CD14-positive monocyte (primary cell): ENCODE measurements around the gene ZCCHC18. TPM values are rescaled to one million over a fixed set of nuclear protein-coding genes. Genes with fewer than 3 reads are reported as not detected.

Experiments
- DNase-seq, 3 donors: peaks; one replicate each; pipeline ENCODE4 v3.0.0-alpha.2; 2011 to 2022
- H2AFZ ChIP-seq: 2 replicates; pipeline ENCODE4 v1.6.0; 2012; ENCODE audit warnings: mild to moderate bottlenecking, low read depth, low read length, inconsistent platforms; ENCODE audit not compliant: insufficient read depth, poor library complexity, severe bottlenecking
- H3K27ac ChIP-seq, 2 donors: 1 replicate in 1 of 2; 2 replicates in 1 of 2; pipeline ENCODE4 v1.5.1; 2012 to 2013; ENCODE audit warnings: low read length in 2 of 2, control low read depth in 1 of 2, inconsistent platforms in 1 of 2, low read depth in 1 of 2, mild to moderate bottlenecking in 1 of 2
- H3K27me3 ChIP-seq, 2 donors: one replicate each; pipeline versions ENCODE4 v1.6.0 to v1.6.1; 2011 to 2013; ENCODE audit warnings: low read length in 2 of 2; ENCODE audit not compliant: control insufficient read depth in 2 of 2, insufficient read depth in 2 of 2
- H3K36me3 ChIP-seq, 2 donors: replicated peaks in 1 of 2; 1 replicate in 1 of 2; 2 replicates in 1 of 2; pipeline versions ENCODE4 v1.5.1 to v1.6.1; 2012 to 2013; ENCODE audit warnings: low read length in 2 of 2, control low read depth in 1 of 2, inconsistent platforms in 1 of 2, mild to moderate bottlenecking in 1 of 2; ENCODE audit not compliant: insufficient read depth in 2 of 2, control insufficient read depth in 1 of 2
- H3K4me1 ChIP-seq, 2 donors: 1 replicate in 1 of 2; 2 replicates in 1 of 2; pipeline versions ENCODE4 v1.5.1 to v1.6.1; 2012 to 2013; ENCODE audit warnings: low read length in 2 of 2, control low read depth in 1 of 2, inconsistent platforms in 1 of 2, mild to moderate bottlenecking in 1 of 2, moderate library complexity in 1 of 2; ENCODE audit not compliant: insufficient read depth in 2 of 2, control insufficient read depth in 1 of 2
- H3K4me2 ChIP-seq: replicated peaks from 2 replicates; pipeline ENCODE3; 2012; ENCODE audit warnings: low read length, moderate library complexity, mild to moderate bottlenecking; ENCODE audit not compliant: poor library complexity, severe bottlenecking; ENCODE audit errors: extremely low read depth
- H3K4me3 ChIP-seq, 3 experiments: fragments of 200-600 bp in 1 of 3; sonication (generic) in 1 of 3; replicated peaks in 1 of 3; 1 replicate in 2 of 3; 2 replicates in 1 of 3; pipeline ENCODE4 v1.5.1; 2011 to 2013; ENCODE audit warnings: low read length in 3 of 3, mild to moderate bottlenecking in 3 of 3, control low read depth in 2 of 3, low read depth in 2 of 3, inconsistent platforms in 1 of 3, moderate library complexity in 1 of 3
- H3K79me2 ChIP-seq: 2 replicates; pipeline ENCODE4 v1.6.0; 2012; ENCODE audit warnings: mild to moderate bottlenecking, control low read depth, inconsistent platforms, low read length, moderate library complexity; ENCODE audit not compliant: insufficient read depth
- H3K9ac ChIP-seq: 2 replicates; pipeline ENCODE4 v1.6.0; 2017; ENCODE audit warnings: low read length, mild to moderate bottlenecking; ENCODE audit not compliant: insufficient read depth, poor library complexity, severe bottlenecking
- H3K9me3 ChIP-seq, 2 donors: replicated peaks in 1 of 2; 1 replicate in 1 of 2; 2 replicates in 1 of 2; pipeline versions ENCODE4 v1.5.1 to v1.6.1; 2012 to 2013; ENCODE audit warnings: low read length in 2 of 2, control low read depth in 1 of 2; ENCODE audit not compliant: control insufficient read depth in 1 of 2, insufficient read depth in 1 of 2
- H4K20me1 ChIP-seq: 2 replicates; pipeline ENCODE4 v1.6.0; 2012; ENCODE audit warnings: mild to moderate bottlenecking, low read length, control low read depth, moderate library complexity; ENCODE audit not compliant: insufficient read depth
- H3K27ac Mint-ChIP-seq, 7 donors: one replicate each; pipeline ENCODE4 v1.8.0; 2020; ENCODE audit warnings: mild to moderate bottlenecking in 7 of 7, mixed read lengths in 7 of 7, moderate library complexity in 6 of 7, inconsistent platforms in 2 of 7
- H3K27me3 Mint-ChIP-seq, 3 donors: one replicate each; pipeline ENCODE4 v1.8.0; 2021 to 2022; ENCODE audit warnings: low read depth in 3 of 3, mild to moderate bottlenecking in 3 of 3, mixed read lengths in 3 of 3, moderate library complexity in 3 of 3, inconsistent platforms in 1 of 3
- H3K36me3 Mint-ChIP-seq, 2 donors: one replicate each; pipeline ENCODE4 v1.8.0; 2020; ENCODE audit warnings: mixed read lengths in 2 of 2, inconsistent platforms in 1 of 2, mild to moderate bottlenecking in 1 of 2
- H3K4me1 Mint-ChIP-seq: one replicate; pipeline ENCODE4 v1.8.0; 2020; ENCODE audit warnings: mild to moderate bottlenecking, mixed read lengths
- H3K4me3 Mint-ChIP-seq, 2 donors: one replicate each; pipeline ENCODE4 v1.8.0; 2020; ENCODE audit warnings: mild to moderate bottlenecking in 2 of 2, mixed read lengths in 2 of 2, moderate library complexity in 1 of 2
- H3K9me3 Mint-ChIP-seq, 7 donors: one replicate each; pipeline ENCODE4 v1.8.0; 2020 to 2022; ENCODE audit warnings: mixed read lengths in 7 of 7, mild to moderate bottlenecking in 6 of 7, moderate library complexity in 6 of 7, inconsistent platforms in 2 of 7
- WGBS: methylation state at CpG from one replicate; pipeline ENCODE4 v1.1.5; 2013; ENCODE audit warnings: missing lambda C conversion rate; ENCODE audit not compliant: insufficient coverage; 5-methylcytosine and 5-hydroxymethylcytosine counted together
- intact Hi-C, 2 donors: fragments of 100-400 bp; cut with micrococcal nuclease; formaldehyde crosslinking; loops; one replicate each; pipeline versions ENCODE4 v1.15.0 to v1.15.1; 2023
- polyA plus RNA-seq, 3 donors: library from polyadenylated mRNA; depleted of rRNA in 1 of 3; unstranded in 2 of 3; stranded (reverse) in 1 of 3; fragments of 300-500 nt in 2 of 3; fragments of >200 nt in 1 of 3; fragmentation: Illumina TruSeq in 2 of 3; gene quantifications; 1 replicate in 2 of 3; 2 replicates in 1 of 3; pipeline ENCODE4 v1.2.3, GENCODE V29; 2012 to 2021
- TF ChIP-seq, protein P1 (sequence below): fragments of 200-600 bp; IDR thresholded peaks from one replicate; pipeline ENCODE4 v1.8.0; 2022; ENCODE audit warnings: antibody characterized with exemption, mild to moderate bottlenecking

ZCCHC18 gene
- polyA plus RNA-seq, 3 donors, result not detected

DNA sequence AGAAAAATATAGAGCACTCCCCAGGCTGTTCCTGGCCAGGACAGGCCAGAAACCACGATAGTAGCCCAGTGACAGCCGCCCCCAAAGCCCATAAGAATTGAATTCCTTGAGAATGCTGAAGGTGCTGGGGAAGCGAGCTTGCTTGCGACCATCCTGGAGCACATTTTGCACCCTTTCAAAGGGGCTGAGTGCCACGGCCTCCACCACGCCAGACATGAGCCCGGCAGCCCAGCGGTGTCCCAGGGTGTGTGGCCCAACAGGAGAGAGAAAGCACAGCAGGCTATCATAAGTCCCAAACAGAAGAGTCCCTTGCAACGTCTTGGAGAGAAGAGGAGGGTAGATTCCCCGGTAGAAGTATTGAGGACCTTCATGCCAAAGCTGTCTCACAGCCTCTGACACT lies 7.6 kb upstream of the ZCCHC18 start:
- Histone ChIP-seq H2AFZ (no peak overlapping the region), H3K4me2 (no peak overlapping the region), H3K27ac (no peak overlapping the region), H4K20me1 (no peaks in the 10 kb centered on the region), H3K9ac (no peak overlapping the region), H3K79me2 (no peaks in the 10 kb centered on the region), H3K36me3 (no peaks in the 10 kb centered on the region), H3K4me1 (no peaks in the 10 kb centered on the region), H3K27me3 (no peaks in the 10 kb centered on the region), H3K9me3 (no peaks in the 10 kb centered on the region), H3K4me3 (no peak overlapping the region)
- WGBS, result 90% methylated on average over 5 of the region's 10 CpGs
- DNase-seq, result no peak
- Mint-ChIP-seq H3K9me3 (no peaks in the 10 kb centered on the region), H3K4me1 (no peaks in the 10 kb centered on the region), H3K36me3 (no peaks in the 10 kb centered on the region), H3K27me3 (peaks cover 3 to 13% (median 3%) of the 10 kb centered on the region in 3 donors), H3K27ac (no peak overlapping the region), H3K4me3 (no peak overlapping the region)
- intact Hi-C loops, result no loop called here
- TF ChIP-seq, protein P1, sequence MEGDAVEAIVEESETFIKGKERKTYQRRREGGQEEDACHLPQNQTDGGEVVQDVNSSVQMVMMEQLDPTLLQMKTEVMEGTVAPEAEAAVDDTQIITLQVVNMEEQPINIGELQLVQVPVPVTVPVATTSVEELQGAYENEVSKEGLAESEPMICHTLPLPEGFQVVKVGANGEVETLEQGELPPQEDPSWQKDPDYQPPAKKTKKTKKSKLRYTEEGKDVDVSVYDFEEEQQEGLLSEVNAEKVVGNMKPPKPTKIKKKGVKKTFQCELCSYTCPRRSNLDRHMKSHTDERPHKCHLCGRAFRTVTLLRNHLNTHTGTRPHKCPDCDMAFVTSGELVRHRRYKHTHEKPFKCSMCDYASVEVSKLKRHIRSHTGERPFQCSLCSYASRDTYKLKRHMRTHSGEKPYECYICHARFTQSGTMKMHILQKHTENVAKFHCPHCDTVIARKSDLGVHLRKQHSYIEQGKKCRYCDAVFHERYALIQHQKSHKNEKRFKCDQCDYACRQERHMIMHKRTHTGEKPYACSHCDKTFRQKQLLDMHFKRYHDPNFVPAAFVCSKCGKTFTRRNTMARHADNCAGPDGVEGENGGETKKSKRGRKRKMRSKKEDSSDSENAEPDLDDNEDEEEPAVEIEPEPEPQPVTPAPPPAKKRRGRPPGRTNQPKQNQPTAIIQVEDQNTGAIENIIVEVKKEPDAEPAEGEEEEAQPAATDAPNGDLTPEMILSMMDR, result no peak

DNA sequence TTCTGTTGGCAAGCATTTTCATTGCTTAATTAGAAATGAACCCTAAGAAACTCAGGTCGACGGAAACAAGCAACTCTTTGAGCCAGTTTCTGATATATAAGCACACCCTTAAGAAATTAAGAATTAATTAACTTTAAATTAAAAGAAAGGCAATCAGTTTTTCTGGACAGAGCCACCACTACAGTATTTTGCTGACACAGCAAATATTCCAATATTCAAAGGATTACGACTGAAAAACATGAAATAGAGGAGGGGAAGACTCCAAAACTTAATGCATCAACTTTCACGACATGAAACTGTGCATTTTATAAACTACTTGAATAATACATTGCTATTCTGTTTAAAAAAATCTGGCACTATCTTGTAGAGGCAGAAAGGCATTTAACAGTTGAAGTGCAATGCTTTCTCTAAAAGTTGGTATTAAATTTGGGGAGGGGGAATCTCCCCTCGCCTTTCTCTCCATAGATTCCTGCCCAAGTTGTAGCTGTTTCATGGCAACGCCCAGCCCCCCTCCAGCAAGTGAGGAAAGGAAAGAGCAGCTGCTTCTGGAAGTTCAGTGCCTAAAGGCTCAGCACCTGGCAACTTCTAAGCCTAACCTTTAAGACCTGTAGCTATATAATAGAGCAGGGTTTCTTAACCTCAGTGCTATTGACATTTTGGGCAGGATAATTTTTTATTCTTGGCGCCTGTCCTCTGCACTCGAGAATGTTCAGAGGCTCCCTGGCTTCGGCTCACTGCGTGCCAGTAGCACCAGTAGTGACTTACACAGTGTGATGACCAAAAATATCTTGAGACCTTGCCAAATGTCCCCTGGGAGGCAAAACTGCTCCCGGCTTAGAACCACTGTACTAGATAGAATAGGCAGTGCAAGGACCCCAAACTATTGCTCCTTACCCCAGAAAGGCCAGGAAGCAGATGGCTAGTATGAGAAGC lies 6.7 kb upstream of the ZCCHC18 start:
- Histone ChIP-seq H3K27ac (no peak overlapping the region), H3K79me2 (no peaks in the 10 kb centered on the region), H2AFZ (no peak overlapping the region), H3K4me1 (no peaks in the 10 kb centered on the region), H3K4me2 (no peak overlapping the region), H3K27me3 (peaks cover under 1 to 2% of the 10 kb centered on the region in 2 donors), H3K9me3 (no peaks in the 10 kb centered on the region), H3K36me3 (no peaks in the 10 kb centered on the region), H4K20me1 (no peaks in the 10 kb centered on the region), H3K9ac (no peak overlapping the region), H3K4me3 (no peak overlapping the region)
- Mint-ChIP-seq H3K4me1 (no peaks in the 10 kb centered on the region), H3K36me3 (no peaks in the 10 kb centered on the region), H3K27me3 (peaks cover 4 to 13% (median 7%) of the 10 kb centered on the region in 3 donors), H3K9me3 (no peaks in the 10 kb centered on the region), H3K4me3 (no peak overlapping the region), H3K27ac (no peak overlapping the region)
- TF ChIP-seq, protein P1, result no peak
- WGBS, result 100% methylated on average over 1 of the region's 11 CpGs
- no peak for DNase-seq
- intact Hi-C loops, result no loop called here
